Neuronal stem cell (in vitro differentiated cells): Measurements from ENCODE around the gene GJB6.

ENCODE experiments used
- DNase-seq: peaks from one replicate; pipeline ENCODE4 v3.0.0-alpha.2; 2013; ENCODE audit warnings: low spot score
- H2AFZ ChIP-seq: one replicate; pipeline ENCODE4 v1.6.1; 2013; ENCODE audit warnings: mild to moderate bottlenecking, low read length, inconsistent platforms
- H2AK5ac ChIP-seq: 2 replicates; pipeline ENCODE4 v1.6.1; 2013; ENCODE audit warnings: low read depth, mild to moderate bottlenecking, inconsistent platforms, low read length, moderate library complexity, mixed read lengths
- H2BK120ac ChIP-seq: 2 replicates; pipeline ENCODE4 v1.6.1; 2013; ENCODE audit warnings: low read depth, mild to moderate bottlenecking, inconsistent platforms, low read length, moderate library complexity, mixed read lengths
- H2BK12ac ChIP-seq: one replicate; pipeline ENCODE4 v1.6.1; 2013; ENCODE audit warnings: low read length, inconsistent platforms
- H2BK15ac ChIP-seq: 2 replicates; pipeline ENCODE4 v1.6.1; 2013; ENCODE audit warnings: mild to moderate bottlenecking, low read length, inconsistent platforms, mixed read lengths
- H2BK5ac ChIP-seq: one replicate; pipeline ENCODE4 v1.6.1; 2013; ENCODE audit warnings: inconsistent platforms, mild to moderate bottlenecking, low read length, moderate library complexity
- H3K14ac ChIP-seq: one replicate; pipeline ENCODE4 v1.6.1; 2013; ENCODE audit warnings: low read length, inconsistent platforms
- H3K18ac ChIP-seq: 2 replicates; pipeline ENCODE4 v1.6.1; 2013; ENCODE audit warnings: low read length, inconsistent platforms
- H3K23ac ChIP-seq: 2 replicates; pipeline ENCODE4 v1.6.1; 2013; ENCODE audit warnings: low read depth, mild to moderate bottlenecking, mixed read lengths, low read length, inconsistent platforms; ENCODE audit not compliant: poor library complexity
- H3K27ac ChIP-seq: replicated peaks from 3 replicates; pipeline ENCODE4 v1.5.1; 2013; ENCODE audit warnings: low read length, inconsistent platforms
- H3K27me3 ChIP-seq, 3 experiments: 2 replicates each; pipeline ENCODE4 v1.6.1; 2013; ENCODE audit warnings: low read length in 3 of 3, mild to moderate bottlenecking in 2 of 3, inconsistent platforms in 1 of 3, low read depth in 1 of 3, mixed read lengths in 1 of 3, moderate library complexity in 1 of 3; ENCODE audit not compliant: control insufficient read depth in 3 of 3, insufficient read depth in 3 of 3
- H3K36me3 ChIP-seq, 2 donors: replicated peaks in 1 of 2; 2 replicates each; pipeline ENCODE4 v1.6.1; 2013; ENCODE audit warnings: low read length in 2 of 2; ENCODE audit not compliant: control insufficient read depth in 2 of 2, insufficient read depth in 2 of 2
- H3K4ac ChIP-seq: 2 replicates; pipeline ENCODE4 v1.6.1; 2013; ENCODE audit warnings: inconsistent platforms, mild to moderate bottlenecking, low read length, moderate library complexity
- H3K4me1 ChIP-seq, 2 donors: 1 replicate in 1 of 2; 2 replicates in 1 of 2; pipeline ENCODE4 v1.6.1; 2013; ENCODE audit warnings: low read length in 2 of 2, low read depth in 1 of 2; ENCODE audit not compliant: control insufficient read depth in 2 of 2, insufficient read depth in 1 of 2
- H3K4me2 ChIP-seq: one replicate; pipeline ENCODE4 v1.6.1; 2013; ENCODE audit warnings: mild to moderate bottlenecking, low read length, inconsistent platforms; ENCODE audit not compliant: insufficient read depth, poor library complexity, severe bottlenecking
- H3K4me3 ChIP-seq, 2 donors: 2 replicates each; pipeline ENCODE4 v1.5.1; 2013; ENCODE audit warnings: low read length in 2 of 2, mild to moderate bottlenecking in 2 of 2, inconsistent platforms in 1 of 2, moderate library complexity in 1 of 2
- H3K79me1 ChIP-seq: one replicate; pipeline ENCODE4 v1.6.1; 2013; ENCODE audit warnings: low read depth, mild to moderate bottlenecking, inconsistent platforms, low read length, moderate library complexity
- H3K9ac ChIP-seq: one replicate; pipeline ENCODE4 v1.6.1; 2013; ENCODE audit warnings: mild to moderate bottlenecking, low read depth, low read length, inconsistent platforms; ENCODE audit not compliant: poor library complexity
- H3K9me3 ChIP-seq, 2 donors: replicated peaks in 1 of 2; 2 replicates each; pipeline versions ENCODE3 to v1.6.1; 2013; ENCODE audit warnings: low read length in 2 of 2, mild to moderate bottlenecking in 2 of 2, inconsistent platforms in 1 of 2, low read depth in 1 of 2, mixed read lengths in 1 of 2, moderate library complexity in 1 of 2; ENCODE audit not compliant: control insufficient read depth in 2 of 2, insufficient read depth in 1 of 2
- H4K8ac ChIP-seq: one replicate; pipeline ENCODE4 v1.6.1; 2013; ENCODE audit warnings: low read depth, mild to moderate bottlenecking, inconsistent platforms, low read length, moderate library complexity
- H4K91ac ChIP-seq: one replicate; pipeline ENCODE4 v1.6.1; 2013; ENCODE audit warnings: low read length, low read depth, mild to moderate bottlenecking, inconsistent platforms; ENCODE audit not compliant: poor library complexity
- whole genome bisulfite sequencing, 2 donors: extraction: QIAGEN DNeasy Blood & Tissue Kit; methylation state at CpG; one replicate each; pipeline ENCODE4 v1.1.7; 2013; ENCODE audit warnings: missing lambda C conversion rate in 2 of 2, mixed read lengths in 1 of 2; ENCODE audit not compliant: insufficient read length in 2 of 2, insufficient replicate concordance in 1 of 2; ENCODE audit errors: extremely low coverage in 2 of 2; 5-methylcytosine and 5-hydroxymethylcytosine counted together

Gene GJB6

DNA sequence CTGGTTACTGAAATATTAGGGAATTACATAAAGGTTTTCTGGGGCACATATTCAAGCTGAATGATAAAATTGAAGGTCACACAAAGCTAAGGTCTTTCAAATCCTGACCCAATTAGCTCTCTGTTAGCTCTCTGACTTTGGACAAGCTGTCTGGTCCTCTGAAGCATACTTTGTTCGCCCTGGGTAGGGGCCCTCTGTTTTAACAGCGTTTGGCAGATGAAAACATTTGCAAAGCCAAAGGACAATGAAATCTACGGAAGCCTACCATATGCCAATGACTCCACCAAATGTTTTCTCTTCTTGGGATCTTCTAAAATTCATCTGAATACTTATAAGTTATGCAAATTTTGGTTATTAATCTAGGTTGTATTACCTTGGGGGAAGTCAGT is 56.7 kb downstream of the GJB6 start:
- no peak overlapping the region for H3K4me2 ChIP-seq
- H3K27ac ChIP-seq, result no peak overlapping the region
- no peak overlapping the region for H2BK12ac ChIP-seq
- H3K4me1 ChIP-seq, result peaks cover 8 to 9% of the 10 kb centered on the region in 2 donors
- H3K14ac ChIP-seq, result no peak overlapping the region
- H4K8ac ChIP-seq, result no peak overlapping the region
- H3K23ac ChIP-seq, result no peak overlapping the region
- no peaks in the 10 kb centered on the region for H3K36me3 ChIP-seq
- no peak overlapping the region for H2BK15ac ChIP-seq
- no peak overlapping the region for H3K4me3 ChIP-seq
- no peak for DNase-seq
- H2AK5ac ChIP-seq, result no peak overlapping the region
- H2BK120ac ChIP-seq, result no peak overlapping the region
- no peaks in the 10 kb centered on the region for H3K79me1 ChIP-seq
- no peak overlapping the region for H2AFZ ChIP-seq
- no peak overlapping the region for H2BK5ac ChIP-seq
- H4K91ac ChIP-seq, result no peak overlapping the region
- H3K27me3 ChIP-seq, result peaks cover 0 to 63% (median 0%) of the 10 kb centered on the region in 3 experiments
- no peak overlapping the region for H3K18ac ChIP-seq
- no peak overlapping the region for H3K4ac ChIP-seq
- WGBS, 2 donors, result no CpG with 5 or more reads among the region's 3 CpGs
- no peak overlapping the region for H3K9ac ChIP-seq
- no peaks in the 10 kb centered on the region for H3K9me3 ChIP-seq

DNA sequence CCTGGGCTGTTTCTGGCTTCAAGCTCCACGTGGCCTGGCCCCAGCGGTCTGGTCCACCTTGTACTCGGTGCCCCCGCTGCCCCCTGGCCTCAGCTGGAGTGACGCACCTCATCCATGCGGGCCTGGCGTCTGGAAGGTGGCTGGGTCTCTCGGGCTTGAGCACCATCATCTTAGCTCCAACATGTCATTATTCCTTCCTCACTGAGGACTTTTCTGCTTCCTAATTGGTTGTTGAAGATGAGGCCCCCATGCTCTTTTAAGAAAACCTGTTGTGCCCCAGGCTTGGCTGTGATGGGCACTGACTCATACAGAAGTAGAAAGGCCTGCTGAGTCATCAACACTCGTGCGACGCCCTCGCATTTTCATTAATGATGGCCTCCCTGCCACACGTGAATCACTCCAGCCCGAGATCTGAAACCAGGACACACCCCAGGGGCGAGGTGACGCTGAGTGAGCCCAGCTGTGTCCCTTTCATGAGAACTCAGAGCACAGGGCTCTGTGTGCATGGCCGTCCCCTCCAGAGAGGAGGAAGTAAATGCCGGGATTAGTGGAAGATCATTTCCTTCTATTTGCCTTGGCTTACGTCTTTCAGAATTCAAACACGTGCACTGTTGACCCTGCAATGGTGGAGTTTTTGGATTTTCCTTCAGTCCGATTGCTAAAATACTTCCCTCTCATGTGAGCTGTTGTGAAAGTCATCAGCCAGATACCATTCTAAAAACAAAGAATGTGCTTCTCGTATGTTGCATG is 57.3 kb downstream of the GJB6 start:
- peak overlapping the region; percentile 63 for H2BK15ac ChIP-seq
- H3K9ac ChIP-seq, result peak overlapping the region; percentile 14
- H3K27ac ChIP-seq, result no peak overlapping the region
- peaks cover 0 to 65% (median 0%) of the 10 kb centered on the region in 3 experiments for H3K27me3 ChIP-seq
- H3K4me2 ChIP-seq, result no peak overlapping the region
- H3K36me3 ChIP-seq, result no peaks in the 10 kb centered on the region
- H3K14ac ChIP-seq, result peak overlapping the region; percentile 63
- H3K18ac ChIP-seq, result peak overlapping the region; percentile 92
- H3K4me1 ChIP-seq, result peaks cover 8 to 9% of the 10 kb centered on the region in 2 donors
- peak overlapping the region; percentile 80 for H2BK12ac ChIP-seq
- H3K9me3 ChIP-seq, result no peaks in the 10 kb centered on the region
- H3K4ac ChIP-seq, result no peak overlapping the region
- no peak overlapping the region for H4K8ac ChIP-seq
- no peaks in the 10 kb centered on the region for H3K79me1 ChIP-seq
- no peak overlapping the region for H4K91ac ChIP-seq
- DNase-seq, result no peak
- H2AK5ac ChIP-seq, result no peak overlapping the region
- peak overlapping the region in 1 of 2 donors; percentile 37 for H3K4me3 ChIP-seq
- H2AFZ ChIP-seq, result peak overlapping the region; percentile 61
- H3K23ac ChIP-seq, result peak overlapping the region; percentile 87
- no CpG with 5 or more reads among the region's 22 CpGs for WGBS, 2 donors
- no peak overlapping the region for H2BK120ac ChIP-seq
- H2BK5ac ChIP-seq, result peak overlapping the region; percentile 76

DNA sequence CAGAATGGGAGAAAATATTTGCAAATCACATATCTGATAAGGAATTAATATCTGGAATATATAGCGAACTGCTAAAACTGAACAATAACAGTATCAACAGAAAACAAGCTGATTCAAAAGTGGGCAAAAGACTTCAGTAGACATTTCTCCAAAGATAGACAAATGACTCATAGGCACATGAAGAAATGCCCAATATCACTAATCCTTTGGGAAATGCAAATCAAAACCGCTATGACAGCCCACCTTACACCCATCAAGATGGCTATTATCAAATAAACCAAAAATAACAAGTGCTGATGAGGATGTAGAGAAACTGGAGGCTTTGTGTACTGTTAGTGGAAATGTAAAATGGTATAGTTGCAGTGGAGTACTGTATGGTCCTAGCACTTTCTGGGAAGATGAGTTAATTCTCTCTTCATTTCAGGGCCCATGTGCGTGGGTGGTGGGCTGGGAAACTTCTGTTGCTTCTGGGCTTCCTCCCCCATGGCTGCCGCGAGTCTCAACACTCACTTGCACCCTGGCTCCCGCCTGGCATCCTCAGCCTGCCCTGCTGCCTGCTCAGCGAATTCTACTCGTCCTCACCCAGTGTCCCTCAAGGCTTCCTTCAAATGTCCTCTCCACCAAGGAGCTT is 58.9 kb downstream of the GJB6 start:
- no peak overlapping the region for H2AFZ ChIP-seq
- no peak overlapping the region for H2BK120ac ChIP-seq
- no peak overlapping the region for H4K91ac ChIP-seq
- H3K4me3 ChIP-seq, result no peak overlapping the region
- peak overlapping the region; percentile 50 for H2BK15ac ChIP-seq
- no peak overlapping the region for H2BK12ac ChIP-seq
- H3K36me3 ChIP-seq, result no peaks in the 10 kb centered on the region
- no peak overlapping the region for H3K27ac ChIP-seq
- no peak overlapping the region for H3K4ac ChIP-seq
- H3K27me3 ChIP-seq, result peaks cover 0 to 58% (median 0%) of the 10 kb centered on the region in 3 experiments
- H3K18ac ChIP-seq, result peak overlapping the region; percentile 63
- H2AK5ac ChIP-seq, result no peak overlapping the region
- no peaks in the 10 kb centered on the region for H3K79me1 ChIP-seq
- WGBS, 2 donors, result no CpG with 5 or more reads among the region's 8 CpGs
- no peak overlapping the region for H3K14ac ChIP-seq
- H3K9ac ChIP-seq, result no peak overlapping the region
- DNase-seq, result no peak
- no peak overlapping the region for H4K8ac ChIP-seq
- H3K4me2 ChIP-seq, result no peak overlapping the region
- H2BK5ac ChIP-seq, result no peak overlapping the region
- H3K4me1 ChIP-seq, result peaks cover 8 to 9% of the 10 kb centered on the region in 2 donors
- peak overlapping the region; percentile 35 for H3K23ac ChIP-seq
- H3K9me3 ChIP-seq, result no peaks in the 10 kb centered on the region
